Sigmoid colon (tissue), 4 donors: ENCODE measurements around the gene MON2.

Source experiments
- POLR2A ChIP-seq, 2 donors: fragments of 450-650 bp; IDR thresholded peaks; one replicate each; pipeline ENCODE4 v1.6.1; 2016; ENCODE audit warnings: antibody characterized with exemption in 2 of 2, mild to moderate bottlenecking in 2 of 2, moderate library complexity in 2 of 2
- POLR2AphosphoS5 ChIP-seq, 4 donors: sonication (generic); formaldehyde crosslinking; IDR thresholded peaks; one replicate each; pipeline ENCODE4 v1.6.1; 2017; ENCODE audit warnings: antibody characterized with exemption in 4 of 4
- TF ChIP-seq, protein P1 (sequence below), 4 experiments: fragments of 450-650 bp in 3 of 4; fragments of 200-600 bp in 1 of 4; IDR thresholded peaks; one replicate each; pipeline ENCODE4 v1.5.1; 2016 to 2019; ENCODE audit warnings: antibody characterized with exemption in 4 of 4, mild to moderate bottlenecking in 3 of 4, moderate library complexity in 2 of 4

DNA sequence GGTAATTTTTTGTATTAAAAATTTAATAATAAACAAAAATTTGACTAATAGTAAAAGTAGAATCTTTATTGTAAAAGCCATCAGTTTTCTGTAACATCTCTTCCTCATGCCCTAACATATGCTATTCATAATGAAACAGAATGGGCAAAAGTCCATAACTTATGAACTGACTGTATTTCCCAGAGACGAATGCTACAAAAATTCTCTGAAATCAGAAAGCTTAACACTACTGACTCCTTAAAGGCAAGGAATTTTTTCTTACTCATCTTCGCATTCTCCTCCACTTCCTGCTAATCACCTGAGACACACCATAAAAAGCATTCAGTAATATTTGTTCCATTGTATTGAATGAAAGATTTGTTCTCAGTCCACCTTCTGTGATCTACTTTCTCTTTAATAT lies 17.6 kb downstream of the MON2 start:
- TF ChIP-seq, protein P1, sequence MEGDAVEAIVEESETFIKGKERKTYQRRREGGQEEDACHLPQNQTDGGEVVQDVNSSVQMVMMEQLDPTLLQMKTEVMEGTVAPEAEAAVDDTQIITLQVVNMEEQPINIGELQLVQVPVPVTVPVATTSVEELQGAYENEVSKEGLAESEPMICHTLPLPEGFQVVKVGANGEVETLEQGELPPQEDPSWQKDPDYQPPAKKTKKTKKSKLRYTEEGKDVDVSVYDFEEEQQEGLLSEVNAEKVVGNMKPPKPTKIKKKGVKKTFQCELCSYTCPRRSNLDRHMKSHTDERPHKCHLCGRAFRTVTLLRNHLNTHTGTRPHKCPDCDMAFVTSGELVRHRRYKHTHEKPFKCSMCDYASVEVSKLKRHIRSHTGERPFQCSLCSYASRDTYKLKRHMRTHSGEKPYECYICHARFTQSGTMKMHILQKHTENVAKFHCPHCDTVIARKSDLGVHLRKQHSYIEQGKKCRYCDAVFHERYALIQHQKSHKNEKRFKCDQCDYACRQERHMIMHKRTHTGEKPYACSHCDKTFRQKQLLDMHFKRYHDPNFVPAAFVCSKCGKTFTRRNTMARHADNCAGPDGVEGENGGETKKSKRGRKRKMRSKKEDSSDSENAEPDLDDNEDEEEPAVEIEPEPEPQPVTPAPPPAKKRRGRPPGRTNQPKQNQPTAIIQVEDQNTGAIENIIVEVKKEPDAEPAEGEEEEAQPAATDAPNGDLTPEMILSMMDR (IDR thresholded peaks at IDR 0.05), result no peak
- TF ChIP-seq POLR2A (IDR thresholded peaks at IDR 0.05) (no peak), POLR2AphosphoS5 (IDR thresholded peaks at IDR 0.05) (no peak)
